HEK293 (cell line): ENCODE results near the gene FGD3.

Experiments used
- CTCF ChIA-PET: fragments of 350-600 bp; formaldehyde crosslinking; extraction: SDS; loops from one replicate; lab custom pipeline; 2021; ENCODE audit warnings: antibody characterized with exemption; lab: Yijun Ruan, JAX
- POLR2A ChIA-PET: fragments of 300-600 bp; formaldehyde crosslinking; extraction: SDS; loops from one replicate; lab custom pipeline; 2020; ENCODE audit warnings: antibody characterized with exemption, inconsistent platforms; lab: Yijun Ruan, JAX
- H3K27ac ChIP-seq: fragments of 200-500 bp; sonication (Bioruptor generic); 2 replicates; pipeline ENCODE4 v1.5.1; 2014; ENCODE audit warnings: low read depth, low read length, control low read depth, inconsistent platforms; ENCODE audit errors: extremely low read depth
- H3K36me3 ChIP-seq, 2 experiments: fragments of 200-500 bp in 1 of 2; sonication (Bioruptor generic) in 1 of 2; 1 replicate in 1 of 2; 2 replicates in 1 of 2; pipeline ENCODE4 v1.5.1; 2014 to 2017; ENCODE audit warnings: inconsistent platforms in 2 of 2, low read length in 2 of 2; ENCODE audit not compliant: control insufficient read depth in 2 of 2, insufficient read depth in 1 of 2
- H3K4me1 ChIP-seq: fragments of 200-500 bp; sonication (Bioruptor generic); 2 replicates; pipeline ENCODE4 v1.5.1; 2014; ENCODE audit warnings: mild to moderate bottlenecking, low read length, inconsistent platforms; ENCODE audit not compliant: control insufficient read depth, insufficient read depth
- H3K4me3 ChIP-seq: 2 replicates; pipeline ENCODE4 v1.5.1; 2011; ENCODE audit warnings: low read depth, mild to moderate bottlenecking, control low read depth, low read length, moderate library complexity
- H3K9me3 ChIP-seq: fragments of 200-500 bp; sonication (Bioruptor generic); 2 replicates; pipeline ENCODE4 v1.5.1; 2014; ENCODE audit warnings: low read depth, low read length, inconsistent platforms; ENCODE audit not compliant: control insufficient read depth, insufficient read depth
- GLI4 ChIP-seq: fragments of 450-650 bp; formaldehyde crosslinking; IDR thresholded peaks from 2 replicates; pipeline ENCODE4 v1.5.1; 2016; ENCODE audit warnings: missing biosample characterization, missing genetic modification characterization
- GLIS2 ChIP-seq: fragments of 450-650 bp; formaldehyde crosslinking; IDR thresholded peaks from 2 replicates; pipeline ENCODE4 v1.5.1; 2016; ENCODE audit warnings: missing biosample characterization, missing genetic modification characterization
- HOXC10 ChIP-seq: sonication (generic); formaldehyde crosslinking; IDR thresholded peaks from 2 replicates; pipeline ENCODE4 v1.8.1; 2023; ENCODE audit warnings: mild to moderate bottlenecking, missing genetic modification reagents
- KLF10 ChIP-seq: fragments of 450-650 bp; IDR thresholded peaks from 2 replicates; pipeline ENCODE4 v1.5.1; 2018; ENCODE audit warnings: missing biosample characterization, mild to moderate bottlenecking, missing genetic modification characterization
- PRDM1 ChIP-seq: fragments of 450-650 bp; formaldehyde crosslinking; IDR thresholded peaks from 2 replicates; pipeline ENCODE4; 2016; ENCODE audit warnings: missing biosample characterization, missing genetic modification characterization
- ZBTB48 ChIP-seq: fragments of 450-650 bp; formaldehyde crosslinking; IDR thresholded peaks from 2 replicates; pipeline ENCODE4 v1.5.1; 2016; ENCODE audit warnings: missing biosample characterization, missing genetic modification characterization
- ZFP37 ChIP-seq: fragments of 450-650 bp; formaldehyde crosslinking; IDR thresholded peaks from 2 replicates; pipeline ENCODE4 v1.5.1; 2016; ENCODE audit warnings: missing biosample characterization, missing genetic modification characterization
- ZNF132 ChIP-seq: fragments of 450-650 bp; formaldehyde crosslinking; IDR thresholded peaks from 2 replicates; pipeline ENCODE4 v1.5.1; 2017; ENCODE audit warnings: missing biosample characterization, missing genetic modification characterization, borderline replicate concordance
- ZNF133 ChIP-seq: fragments of 450-650 bp; formaldehyde crosslinking; IDR thresholded peaks from 2 replicates; pipeline ENCODE4 v1.5.1; 2016; ENCODE audit warnings: missing biosample characterization, missing genetic modification characterization
- ZNF140 ChIP-seq: fragments of 450-650 bp; formaldehyde crosslinking; IDR thresholded peaks from 2 replicates; pipeline ENCODE4 v1.5.1; 2016; ENCODE audit warnings: missing biosample characterization, missing genetic modification characterization
- ZNF214 ChIP-seq: fragments of 450-650 bp; formaldehyde crosslinking; IDR thresholded peaks from 2 replicates; pipeline ENCODE4 v1.5.1; 2017; ENCODE audit warnings: missing biosample characterization, mild to moderate bottlenecking, missing genetic modification characterization, borderline replicate concordance
- ZNF266 ChIP-seq: fragments of 450-650 bp; formaldehyde crosslinking; IDR thresholded peaks from 2 replicates; pipeline ENCODE4 v1.5.1; 2016; ENCODE audit warnings: missing biosample characterization, missing genetic modification characterization, low read depth
- ZNF341 ChIP-seq: fragments of 450-650 bp; formaldehyde crosslinking; IDR thresholded peaks from 2 replicates; pipeline ENCODE4; 2016; ENCODE audit warnings: low read depth, missing biosample characterization, missing genetic modification characterization
- ZNF555 ChIP-seq: fragments of 450-650 bp; formaldehyde crosslinking; conservative IDR thresholded peaks from 2 replicates; pipeline ENCODE4 v1.5.1; 2017; ENCODE audit warnings: missing biosample characterization, mild to moderate bottlenecking, missing genetic modification characterization, inconsistent platforms
- ZNF610 ChIP-seq: fragments of 450-650 bp; formaldehyde crosslinking; IDR thresholded peaks from 2 replicates; pipeline ENCODE4 v1.5.1; 2016; ENCODE audit warnings: missing biosample characterization, missing genetic modification characterization, borderline replicate concordance
- TF ChIP-seq, protein P1 (sequence below): fragments of 450-650 bp; formaldehyde crosslinking; IDR thresholded peaks from 2 replicates; pipeline ENCODE4 v1.5.1; 2016; ENCODE audit warnings: missing biosample characterization, missing genetic modification characterization
- TF ChIP-seq, protein P2 (sequence below): fragments of 450-650 bp; formaldehyde crosslinking; IDR thresholded peaks from 2 replicates; pipeline ENCODE4 v1.5.1; 2016; ENCODE audit warnings: missing biosample characterization, missing genetic modification characterization
- TF ChIP-seq, protein P3 (sequence below): fragments of 450-650 bp; formaldehyde crosslinking; IDR thresholded peaks from 2 replicates; pipeline ENCODE4 v1.5.1; 2016; ENCODE audit warnings: missing biosample characterization, missing genetic modification characterization, low read depth
- TF ChIP-seq, protein P4 (sequence below): fragments of 450-650 bp; formaldehyde crosslinking; IDR thresholded peaks from 2 replicates; pipeline ENCODE4 v1.5.1; 2016; ENCODE audit warnings: missing biosample characterization, missing genetic modification characterization
- TF ChIP-seq, protein P5 (sequence below): fragments of 450-650 bp; formaldehyde crosslinking; optimal IDR thresholded peaks from 2 replicates; pipeline ENCODE3; 2016; ENCODE audit warnings: missing biosample characterization, mild to moderate bottlenecking, missing genetic modification characterization
- TF ChIP-seq, protein P6 (sequence below): fragments of 450-650 bp; formaldehyde crosslinking; IDR thresholded peaks from 2 replicates; pipeline ENCODE4 v1.5.1; 2017; ENCODE audit warnings: missing biosample characterization, missing genetic modification characterization

FGD3 gene

DNA sequence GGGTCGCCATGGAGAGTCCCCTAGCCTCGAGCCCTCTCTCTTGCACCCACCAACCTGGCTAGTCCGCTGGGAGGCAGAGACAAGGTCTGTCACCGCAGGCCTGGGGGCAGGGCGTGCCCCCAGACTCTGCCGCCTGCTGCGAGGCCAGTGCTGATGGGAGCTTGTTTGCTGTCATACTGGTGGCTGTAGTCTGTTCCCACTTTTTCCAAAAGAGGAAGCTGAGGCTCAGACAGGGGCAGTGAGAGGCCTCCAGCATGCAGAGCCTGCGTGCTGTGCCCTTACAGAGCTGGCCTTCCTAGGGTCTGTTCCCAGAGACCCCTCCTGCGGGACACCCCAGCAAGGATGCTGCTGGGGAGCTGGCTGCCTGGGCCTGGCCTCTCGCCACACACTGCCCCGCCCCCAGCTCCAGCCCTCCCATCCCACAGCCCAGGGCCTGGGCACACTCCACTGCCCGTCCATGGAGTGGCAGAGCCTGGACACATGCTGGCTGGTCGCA, 90.2 kb downstream of the FGD3 start (continued):
- TF ChIP-seq, protein P1, sequence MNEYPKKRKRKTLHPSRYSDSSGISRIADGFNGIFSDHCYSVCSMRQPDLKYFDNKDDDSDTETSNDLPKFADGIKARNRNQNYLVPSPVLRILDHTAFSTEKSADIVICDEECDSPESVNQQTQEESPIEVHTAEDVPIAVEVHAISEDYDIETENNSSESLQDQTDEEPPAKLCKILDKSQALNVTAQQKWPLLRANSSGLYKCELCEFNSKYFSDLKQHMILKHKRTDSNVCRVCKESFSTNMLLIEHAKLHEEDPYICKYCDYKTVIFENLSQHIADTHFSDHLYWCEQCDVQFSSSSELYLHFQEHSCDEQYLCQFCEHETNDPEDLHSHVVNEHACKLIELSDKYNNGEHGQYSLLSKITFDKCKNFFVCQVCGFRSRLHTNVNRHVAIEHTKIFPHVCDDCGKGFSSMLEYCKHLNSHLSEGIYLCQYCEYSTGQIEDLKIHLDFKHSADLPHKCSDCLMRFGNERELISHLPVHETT, result no peak
- TF ChIP-seq, protein P2, sequence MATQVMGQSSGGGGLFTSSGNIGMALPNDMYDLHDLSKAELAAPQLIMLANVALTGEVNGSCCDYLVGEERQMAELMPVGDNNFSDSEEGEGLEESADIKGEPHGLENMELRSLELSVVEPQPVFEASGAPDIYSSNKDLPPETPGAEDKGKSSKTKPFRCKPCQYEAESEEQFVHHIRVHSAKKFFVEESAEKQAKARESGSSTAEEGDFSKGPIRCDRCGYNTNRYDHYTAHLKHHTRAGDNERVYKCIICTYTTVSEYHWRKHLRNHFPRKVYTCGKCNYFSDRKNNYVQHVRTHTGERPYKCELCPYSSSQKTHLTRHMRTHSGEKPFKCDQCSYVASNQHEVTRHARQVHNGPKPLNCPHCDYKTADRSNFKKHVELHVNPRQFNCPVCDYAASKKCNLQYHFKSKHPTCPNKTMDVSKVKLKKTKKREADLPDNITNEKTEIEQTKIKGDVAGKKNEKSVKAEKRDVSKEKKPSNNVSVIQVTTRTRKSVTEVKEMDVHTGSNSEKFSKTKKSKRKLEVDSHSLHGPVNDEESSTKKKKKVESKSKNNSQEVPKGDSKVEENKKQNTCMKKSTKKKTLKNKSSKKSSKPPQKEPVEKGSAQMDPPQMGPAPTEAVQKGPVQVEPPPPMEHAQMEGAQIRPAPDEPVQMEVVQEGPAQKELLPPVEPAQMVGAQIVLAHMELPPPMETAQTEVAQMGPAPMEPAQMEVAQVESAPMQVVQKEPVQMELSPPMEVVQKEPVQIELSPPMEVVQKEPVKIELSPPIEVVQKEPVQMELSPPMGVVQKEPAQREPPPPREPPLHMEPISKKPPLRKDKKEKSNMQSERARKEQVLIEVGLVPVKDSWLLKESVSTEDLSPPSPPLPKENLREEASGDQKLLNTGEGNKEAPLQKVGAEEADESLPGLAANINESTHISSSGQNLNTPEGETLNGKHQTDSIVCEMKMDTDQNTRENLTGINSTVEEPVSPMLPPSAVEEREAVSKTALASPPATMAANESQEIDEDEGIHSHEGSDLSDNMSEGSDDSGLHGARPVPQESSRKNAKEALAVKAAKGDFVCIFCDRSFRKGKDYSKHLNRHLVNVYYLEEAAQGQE (tag by site-specific recombination), result no peak
- TF ChIP-seq ZNF555, result no peak
- no peak for TF ChIP-seq ZNF341 (tag by site-specific recombination)
- TF ChIP-seq, protein P3, sequence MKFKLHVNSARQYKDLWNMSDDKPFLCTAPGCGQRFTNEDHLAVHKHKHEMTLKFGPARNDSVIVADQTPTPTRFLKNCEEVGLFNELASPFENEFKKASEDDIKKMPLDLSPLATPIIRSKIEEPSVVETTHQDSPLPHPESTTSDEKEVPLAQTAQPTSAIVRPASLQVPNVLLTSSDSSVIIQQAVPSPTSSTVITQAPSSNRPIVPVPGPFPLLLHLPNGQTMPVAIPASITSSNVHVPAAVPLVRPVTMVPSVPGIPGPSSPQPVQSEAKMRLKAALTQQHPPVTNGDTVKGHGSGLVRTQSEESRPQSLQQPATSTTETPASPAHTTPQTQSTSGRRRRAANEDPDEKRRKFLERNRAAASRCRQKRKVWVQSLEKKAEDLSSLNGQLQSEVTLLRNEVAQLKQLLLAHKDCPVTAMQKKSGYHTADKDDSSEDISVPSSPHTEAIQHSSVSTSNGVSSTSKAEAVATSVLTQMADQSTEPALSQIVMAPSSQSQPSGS (tag by site-specific recombination), result no peak
- TF ChIP-seq ZNF140 (tag by site-specific recombination), result no peak
- TF ChIP-seq PRDM1 (tag by site-specific recombination), result no peak

DNA sequence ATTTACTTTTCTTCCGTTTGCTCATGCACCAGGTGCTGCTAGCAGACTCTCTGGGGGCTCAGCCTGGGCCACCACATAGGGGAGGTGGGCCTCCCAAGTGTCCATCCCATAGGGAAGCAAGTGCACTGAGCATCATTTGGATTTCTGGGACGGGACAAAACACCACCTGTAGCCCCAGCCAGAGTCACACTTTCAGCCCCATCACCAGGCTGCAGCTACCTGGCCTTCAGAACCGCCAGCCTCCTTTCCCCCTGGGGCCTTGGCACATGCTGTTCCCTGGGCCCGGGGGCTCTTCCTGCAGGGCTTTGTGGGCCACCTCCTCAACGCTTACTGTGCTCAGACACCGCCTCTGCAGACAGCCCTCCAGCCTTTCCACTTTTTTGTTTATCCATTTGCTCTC, 91.6 kb downstream of the FGD3 start:
- Histone ChIP-seq H3K4me1 (no peaks in the 10 kb centered on the region), H3K36me3 (no peaks in the 10 kb centered on the region), H3K27ac (no peak overlapping the region), H3K4me3 (no peak overlapping the region), H3K9me3 (no peaks in the 10 kb centered on the region)
- no peak for TF ChIP-seq ZNF133 (tag by site-specific recombination)
- TF ChIP-seq ZNF132 (tag by site-specific recombination), result no peak
- TF ChIP-seq ZFP37 (tag by site-specific recombination), result no peak
- TF ChIP-seq, protein P4, sequence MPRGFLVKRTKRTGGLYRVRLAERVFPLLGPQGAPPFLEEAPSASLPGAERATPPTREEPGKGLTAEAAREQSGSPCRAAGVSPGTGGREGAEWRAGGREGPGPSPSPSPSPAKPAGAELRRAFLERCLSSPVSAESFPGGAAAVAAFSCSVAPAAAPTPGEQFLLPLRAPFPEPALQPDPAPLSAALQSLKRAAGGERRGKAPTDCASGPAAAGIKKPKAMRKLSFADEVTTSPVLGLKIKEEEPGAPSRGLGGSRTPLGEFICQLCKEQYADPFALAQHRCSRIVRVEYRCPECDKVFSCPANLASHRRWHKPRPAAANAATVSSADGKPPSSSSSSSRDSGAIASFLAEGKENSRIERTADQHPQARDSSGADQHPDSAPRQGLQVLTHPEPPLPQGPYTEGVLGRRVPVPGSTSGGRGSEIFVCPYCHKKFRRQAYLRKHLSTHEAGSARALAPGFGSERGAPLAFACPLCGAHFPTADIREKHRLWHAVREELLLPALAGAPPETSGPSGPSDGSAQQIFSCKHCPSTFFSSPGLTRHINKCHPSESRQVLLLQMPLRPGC (tag by site-specific recombination), result no peak
- TF ChIP-seq ZNF266 (tag by site-specific recombination), result no peak
- TF ChIP-seq GLI4, result no peak
- TF ChIP-seq GLIS2 (tag by site-specific recombination), result no peak
- no peak for TF ChIP-seq ZNF214 (tag by site-specific recombination)
- TF ChIP-seq, protein P5, sequence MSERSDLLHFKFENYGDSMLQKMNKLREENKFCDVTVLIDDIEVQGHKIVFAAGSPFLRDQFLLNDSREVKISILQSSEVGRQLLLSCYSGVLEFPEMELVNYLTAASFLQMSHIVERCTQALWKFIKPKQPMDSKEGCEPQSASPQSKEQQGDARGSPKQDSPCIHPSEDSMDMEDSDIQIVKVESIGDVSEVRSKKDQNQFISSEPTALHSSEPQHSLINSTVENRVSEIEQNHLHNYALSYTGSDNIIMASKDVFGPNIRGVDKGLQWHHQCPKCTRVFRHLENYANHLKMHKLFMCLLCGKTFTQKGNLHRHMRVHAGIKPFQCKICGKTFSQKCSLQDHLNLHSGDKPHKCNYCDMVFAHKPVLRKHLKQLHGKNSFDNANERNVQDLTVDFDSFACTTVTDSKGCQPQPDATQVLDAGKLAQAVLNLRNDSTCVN (tag by site-specific recombination), result no peak
- TF ChIP-seq ZNF341 (tag by site-specific recombination), result no peak
- TF ChIP-seq, protein P6, sequence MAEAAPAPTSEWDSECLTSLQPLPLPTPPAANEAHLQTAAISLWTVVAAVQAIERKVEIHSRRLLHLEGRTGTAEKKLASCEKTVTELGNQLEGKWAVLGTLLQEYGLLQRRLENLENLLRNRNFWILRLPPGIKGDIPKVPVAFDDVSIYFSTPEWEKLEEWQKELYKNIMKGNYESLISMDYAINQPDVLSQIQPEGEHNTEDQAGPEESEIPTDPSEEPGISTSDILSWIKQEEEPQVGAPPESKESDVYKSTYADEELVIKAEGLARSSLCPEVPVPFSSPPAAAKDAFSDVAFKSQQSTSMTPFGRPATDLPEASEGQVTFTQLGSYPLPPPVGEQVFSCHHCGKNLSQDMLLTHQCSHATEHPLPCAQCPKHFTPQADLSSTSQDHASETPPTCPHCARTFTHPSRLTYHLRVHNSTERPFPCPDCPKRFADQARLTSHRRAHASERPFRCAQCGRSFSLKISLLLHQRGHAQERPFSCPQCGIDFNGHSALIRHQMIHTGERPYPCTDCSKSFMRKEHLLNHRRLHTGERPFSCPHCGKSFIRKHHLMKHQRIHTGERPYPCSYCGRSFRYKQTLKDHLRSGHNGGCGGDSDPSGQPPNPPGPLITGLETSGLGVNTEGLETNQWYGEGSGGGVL (tag by site-specific recombination), result no peak
- no peak for TF ChIP-seq ZNF610 (tag by site-specific recombination)
- no peak for TF ChIP-seq ZBTB48
- TF ChIP-seq HOXC10 (CRISPR knock-in tag), result no peak
- no peak for TF ChIP-seq KLF10
- ChIA-PET POLR2A (no interaction called here), CTCF (no interaction called here)
